GM12873 (cell line): ENCODE measurements around the gene C4orf50.

Experiments used
- TF ChIP-seq, protein P1 (sequence below): IDR thresholded peaks from 2 replicates; pipeline ENCODE4 v1.5.1; 2012; ENCODE audit warnings: low read depth, mild to moderate bottlenecking, moderate library complexity, low read length, control low read depth; ENCODE audit not compliant: insufficient read depth; ENCODE audit errors: missing control alignments

The C4orf50 gene

GRCh38 chr4:5972571-5972970 is 45.7 kb downstream of the C4orf50 start:
- TF ChIP-seq, protein P1, sequence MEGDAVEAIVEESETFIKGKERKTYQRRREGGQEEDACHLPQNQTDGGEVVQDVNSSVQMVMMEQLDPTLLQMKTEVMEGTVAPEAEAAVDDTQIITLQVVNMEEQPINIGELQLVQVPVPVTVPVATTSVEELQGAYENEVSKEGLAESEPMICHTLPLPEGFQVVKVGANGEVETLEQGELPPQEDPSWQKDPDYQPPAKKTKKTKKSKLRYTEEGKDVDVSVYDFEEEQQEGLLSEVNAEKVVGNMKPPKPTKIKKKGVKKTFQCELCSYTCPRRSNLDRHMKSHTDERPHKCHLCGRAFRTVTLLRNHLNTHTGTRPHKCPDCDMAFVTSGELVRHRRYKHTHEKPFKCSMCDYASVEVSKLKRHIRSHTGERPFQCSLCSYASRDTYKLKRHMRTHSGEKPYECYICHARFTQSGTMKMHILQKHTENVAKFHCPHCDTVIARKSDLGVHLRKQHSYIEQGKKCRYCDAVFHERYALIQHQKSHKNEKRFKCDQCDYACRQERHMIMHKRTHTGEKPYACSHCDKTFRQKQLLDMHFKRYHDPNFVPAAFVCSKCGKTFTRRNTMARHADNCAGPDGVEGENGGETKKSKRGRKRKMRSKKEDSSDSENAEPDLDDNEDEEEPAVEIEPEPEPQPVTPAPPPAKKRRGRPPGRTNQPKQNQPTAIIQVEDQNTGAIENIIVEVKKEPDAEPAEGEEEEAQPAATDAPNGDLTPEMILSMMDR, result no peak

DNA sequence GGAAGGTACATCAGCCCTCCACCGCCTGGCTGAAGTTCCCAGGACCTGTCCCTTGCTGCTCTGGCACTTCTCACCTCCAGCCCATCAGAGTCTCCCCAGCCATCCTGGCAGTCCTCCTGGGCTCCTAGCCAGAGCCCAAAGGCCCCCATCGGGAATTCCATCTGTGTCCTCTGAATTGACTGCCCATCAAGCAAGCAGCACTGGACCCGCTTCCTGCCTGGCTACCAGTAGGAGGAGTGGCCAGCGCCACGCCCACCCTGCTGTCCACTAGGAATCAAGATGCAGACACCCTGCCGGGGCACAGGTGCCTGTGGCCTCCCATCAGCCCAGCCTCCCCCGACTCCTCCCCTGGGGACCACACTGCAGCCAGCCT is 47.2 kb downstream of the C4orf50 start:
- TF ChIP-seq, protein P1, result no peak

DNA sequence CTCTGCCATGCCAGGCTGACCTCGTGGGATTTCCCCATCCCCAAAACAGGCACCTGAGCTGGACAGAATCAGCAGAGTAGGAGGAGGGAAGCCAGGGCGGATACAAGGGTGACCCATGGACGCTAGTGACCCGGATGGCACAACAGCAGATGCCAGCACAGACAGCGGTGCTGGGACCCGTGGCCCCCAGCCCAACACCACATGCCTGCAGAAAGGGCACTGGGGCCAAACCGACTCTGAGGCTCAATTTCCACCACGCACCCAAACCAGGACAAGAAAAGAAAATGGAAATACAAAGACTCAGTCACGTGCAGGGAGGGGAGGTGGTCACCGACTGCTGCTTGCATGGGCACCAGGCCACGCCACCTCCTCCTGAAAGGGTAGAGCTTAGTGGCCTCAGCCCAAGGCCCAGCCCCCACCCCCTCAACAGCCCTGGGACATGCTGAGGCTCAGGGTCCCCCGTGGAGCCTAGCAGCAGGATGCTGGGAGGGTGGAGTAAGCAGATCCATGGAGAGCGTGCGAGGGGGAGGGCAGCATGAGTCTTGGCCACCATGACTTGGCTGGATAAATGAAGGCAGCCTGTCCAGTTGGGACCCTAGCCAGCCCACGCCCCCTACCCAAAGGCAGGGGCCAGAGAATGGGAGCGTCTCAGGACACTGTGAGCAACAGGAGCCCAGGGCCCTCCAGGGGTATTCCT is 47.7 kb downstream of the C4orf50 start:
- TF ChIP-seq, protein P1, result no peak

GRCh38 chr4:5969777-5970176 is 48.5 kb downstream of the C4orf50 start:
- TF ChIP-seq, protein P1, result no peak

DNA sequence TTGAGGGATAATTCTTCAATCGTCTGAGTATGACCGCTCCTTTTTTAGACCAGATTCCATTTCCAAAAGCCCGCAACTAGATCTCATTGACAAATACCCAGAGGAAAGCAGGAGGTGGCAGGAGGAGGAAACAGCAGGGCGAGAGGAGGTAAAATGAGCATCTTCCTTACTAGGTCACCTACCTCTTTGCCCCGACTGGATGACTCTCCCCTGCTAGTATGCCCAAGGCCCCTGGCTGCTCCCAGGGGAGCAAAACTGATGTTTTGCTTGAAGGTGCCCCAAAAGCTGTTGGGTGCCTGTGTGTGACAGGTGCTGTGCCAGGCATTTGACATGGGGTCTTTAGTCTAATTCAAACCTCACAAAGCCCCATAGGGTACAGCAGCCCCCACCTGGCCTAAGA is 48.9 kb downstream of the C4orf50 start:
- TF ChIP-seq, protein P1, result no peak

DNA sequence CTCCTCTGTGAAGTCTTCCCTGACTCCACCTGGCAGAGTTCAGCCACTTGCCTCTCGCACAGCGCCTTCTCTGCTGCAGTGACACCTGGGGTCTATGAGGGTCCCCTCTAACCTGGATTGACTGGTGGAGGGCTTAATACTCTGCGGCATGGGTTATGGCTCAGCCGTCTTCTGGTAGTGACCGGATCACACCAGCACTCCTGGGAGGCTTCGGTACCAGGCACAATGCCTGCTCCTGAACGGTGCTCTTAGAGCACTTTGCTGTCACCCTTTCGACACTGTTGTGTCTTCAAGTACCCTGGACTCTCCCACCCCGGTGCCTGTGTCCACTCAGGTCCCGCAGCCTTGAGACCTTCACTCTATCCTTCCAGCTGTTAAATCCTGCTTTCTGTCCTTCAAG is 50.0 kb downstream of the C4orf50 start:
- TF ChIP-seq, protein P1, result no peak

DNA sequence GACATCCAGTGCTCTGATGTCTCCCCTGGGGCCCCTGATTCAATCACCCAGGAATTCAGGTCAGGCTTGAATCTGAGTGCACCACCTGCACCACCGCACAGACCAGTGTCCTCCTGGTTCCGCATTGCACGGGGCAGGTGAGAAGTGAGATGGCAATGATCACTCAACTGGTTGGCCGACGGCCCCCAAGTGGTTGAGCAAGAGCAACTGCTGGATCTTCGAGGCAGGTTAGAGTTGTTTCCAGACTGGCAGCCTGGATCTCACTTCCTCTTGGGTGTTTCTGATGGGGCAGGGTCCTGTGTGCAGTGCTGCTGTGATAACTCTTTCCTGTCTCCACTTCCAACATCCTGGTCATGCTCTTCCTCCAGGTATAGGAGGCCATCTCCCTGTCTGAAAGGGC is 50.4 kb downstream of the C4orf50 start:
- TF ChIP-seq, protein P1, result peak; percentile 16

GRCh38 chr4:5965225-5965624 is 53.0 kb downstream of the C4orf50 start:
- TF ChIP-seq, protein P1, result no peak
